ENCODE data around the gene CADM1. TPM values are rescaled to one million over a fixed set of nuclear protein-coding genes. Genes with fewer than 3 reads are reported as not detected.

CADM1 gene
- total RNA-seq, 1 donor from 2014 or later: 150 TPM

- no peak for TF ChIP-seq CTCF (conservative IDR thresholded peaks at IDR 0.05)
- no peak for DNase-seq (ENCODE audit: extremely low spot score, unreplicated experiment)
- H3K4me1 Mint-ChIP-seq (ENCODE audit: unreplicated experiment): peaks cover 63% of the 10 kb centered on the region
- no peak overlapping the region for H3K27ac Mint-ChIP-seq
- H3K27me3 Mint-ChIP-seq: no peaks in the 10 kb centered on the region
- H3K36me3 Mint-ChIP-seq: peaks cover 31% of the 10 kb centered on the region
- peak overlapping the region; percentile 62 for H3K4me3 Mint-ChIP-seq
- H3K9me3 Mint-ChIP-seq: peaks cover 4% of the 10 kb centered on the region
Measured at GRCh38 chr11:115206365-115207022, 297.7 kb downstream of the CADM1 start.

DNA sequence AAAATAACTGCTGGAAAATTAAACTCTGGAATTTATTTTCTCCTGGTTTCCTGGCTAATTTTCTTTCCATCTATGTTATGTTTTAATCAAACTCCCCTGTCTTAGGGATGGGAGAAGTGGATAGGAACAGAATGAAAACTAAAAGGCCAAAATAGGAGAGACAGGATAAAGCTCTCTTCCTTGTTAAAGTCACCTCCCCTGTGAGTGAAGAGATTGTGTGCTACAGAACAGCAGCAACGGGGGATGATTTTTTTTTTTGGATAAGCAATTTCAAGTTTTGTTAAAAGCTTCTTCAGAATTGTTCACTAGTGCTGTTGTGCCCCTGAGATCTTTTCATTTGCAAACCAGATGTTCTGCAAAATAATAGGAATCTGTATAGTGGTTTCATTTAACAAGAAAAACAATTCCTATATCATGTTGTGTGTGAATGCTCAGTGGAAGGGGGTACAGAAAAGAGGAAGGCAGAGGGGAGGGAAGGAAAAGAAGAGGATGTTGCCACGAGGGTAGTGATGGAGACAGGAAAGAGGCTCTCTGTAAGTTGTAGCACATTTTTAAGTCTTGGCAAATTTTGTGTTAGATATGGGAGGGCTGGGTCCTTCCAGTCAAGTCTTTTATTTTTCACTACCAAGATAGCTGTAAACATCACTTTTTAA lies 301.2 kb downstream of the CADM1 start:
- Mint-ChIP-seq H3K36me3 (peaks cover 22% of the 10 kb centered on the region), H3K27me3 (no peaks in the 10 kb centered on the region), H3K9me3 (no peaks in the 10 kb centered on the region), H3K4me3 (no peak overlapping the region), H3K27ac (no peak overlapping the region), H3K4me1 (ENCODE audit: unreplicated experiment) (peaks cover 70% of the 10 kb centered on the region)
- TF ChIP-seq CTCF (conservative IDR thresholded peaks at IDR 0.05): no peak
- DNase-seq (ENCODE audit: extremely low spot score, unreplicated experiment): no peak

- peaks cover 70% of the 10 kb centered on the region for H3K4me1 Mint-ChIP-seq (ENCODE audit: unreplicated experiment)
Measured at GRCh38 chr11:115202074-115202473, 302.1 kb downstream of the CADM1 start.

DNA sequence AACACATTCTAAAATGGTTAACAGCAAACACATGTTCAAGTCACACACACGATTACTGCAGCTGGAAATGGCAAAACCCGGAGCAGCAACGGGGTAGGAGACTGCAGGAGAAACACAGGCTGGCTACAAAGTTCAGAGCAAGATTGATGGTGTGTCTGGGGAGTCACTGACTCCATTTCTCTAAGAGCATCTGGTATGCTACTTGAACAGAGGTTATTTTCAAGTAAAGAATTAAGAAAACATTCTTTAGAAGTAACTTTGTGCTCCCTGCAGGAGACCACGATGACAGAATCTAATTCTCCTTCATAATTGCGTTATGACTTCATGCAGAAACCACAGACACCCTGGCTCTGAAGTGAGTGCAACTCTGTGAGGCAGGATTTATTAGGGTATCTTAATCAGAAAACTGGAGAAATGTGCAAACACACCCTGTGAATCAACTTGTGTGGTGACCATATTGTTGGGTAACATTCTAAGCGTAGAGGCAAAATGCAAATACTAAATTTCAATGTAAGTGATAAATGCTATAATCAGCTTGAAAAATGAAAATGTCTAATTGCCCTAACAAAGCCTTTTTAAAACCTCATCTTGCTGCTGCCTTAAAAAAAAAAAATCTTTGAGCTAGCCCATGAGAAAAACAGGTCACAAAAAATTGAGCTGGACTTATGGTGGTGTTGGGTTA lies 303.0 kb downstream of the CADM1 start:
- H3K27me3 Mint-ChIP-seq: no peaks in the 10 kb centered on the region
- no peak for DNase-seq (ENCODE audit: extremely low spot score, unreplicated experiment)
- no peak for TF ChIP-seq CTCF (conservative IDR thresholded peaks at IDR 0.05)
- H3K4me1 Mint-ChIP-seq (ENCODE audit: unreplicated experiment): peaks cover 62% of the 10 kb centered on the region
- H3K27ac Mint-ChIP-seq: peak overlapping the region; percentile 73
- H3K4me3 Mint-ChIP-seq: peak overlapping the region; percentile 54
- H3K9me3 Mint-ChIP-seq: no peaks in the 10 kb centered on the region
- H3K36me3 Mint-ChIP-seq: peaks cover 17% of the 10 kb centered on the region

More at GRCh38 chr11:115202074-115202473, 302.1 kb downstream of the CADM1 start:
- no peaks in the 10 kb centered on the region for H3K27me3 Mint-ChIP-seq
- no peak for TF ChIP-seq CTCF (conservative IDR thresholded peaks at IDR 0.05)
- no peak for DNase-seq (ENCODE audit: extremely low spot score, unreplicated experiment)
- no peak overlapping the region for H3K27ac Mint-ChIP-seq
- no peak overlapping the region for H3K4me3 Mint-ChIP-seq
- peaks cover 21% of the 10 kb centered on the region for H3K36me3 Mint-ChIP-seq
- H3K9me3 Mint-ChIP-seq: no peaks in the 10 kb centered on the region

GRCh38 chr11:115199481-115200069 lies 304.6 kb downstream of the CADM1 start:
- Mint-ChIP-seq H3K27ac (no peak overlapping the region), H3K4me1 (ENCODE audit: unreplicated experiment) (peaks cover 59% of the 10 kb centered on the region), H3K9me3 (no peaks in the 10 kb centered on the region), H3K4me3 (no peak overlapping the region), H3K27me3 (no peaks in the 10 kb centered on the region), H3K36me3 (peaks cover 16% of the 10 kb centered on the region)
- no peak for DNase-seq (ENCODE audit: extremely low spot score, unreplicated experiment)
- no peak for TF ChIP-seq CTCF (conservative IDR thresholded peaks at IDR 0.05)
